Measurements from ENCODE around the gene OBP2A. TPM values are rescaled to one million over a fixed set of nuclear protein-coding genes. Genes with fewer than 3 reads are reported as not detected.

The OBP2A gene
- total and polyA plus RNA-seq, 12 donors, result not detected

GRCh38 chr9:135500525-135501260 lies 45.2 kb upstream of the OBP2A start, which contains the start of gene MRPS2:
TSS of gene MRPS2 (plus strand) at chr9:135500682. CDS start at chr9:135500711, 29 bp downstream.
- Histone ChIP-seq H3K9me3 (replicated peaks in 1 of 3) (no peaks in the 10 kb centered on the region), H3K4me3 (peak within 1 kb of the TSS; percentile 67 to 91 (median 88)), H3K36me3 (replicated peaks in 1 of 2) (peaks cover 0 to 26% of the 10 kb centered on the region in 2 donors), H3K4me1 (replicated peaks in 1 of 2) (peaks cover 18% of the 10 kb centered on the region in 2 donors), H3K27me3 (no peaks in the 10 kb centered on the region), H3K27ac (peak within 1 kb of the TSS in 4 of 5 donors; percentile 54 to 87 (median 72))
- intact Hi-C loops (cut with DNase I), result no loop called here
- 0 to 1% (median 1%) methylated on average over 32 to 92 of the region's 92 CpGs; no CpG with 5 or more reads in 1 of the 4 donors for WGBS, 4 donors
- peak; percentile 87 to 90 (median 89) for DNase-seq
- TF ChIP-seq POLR2A (IDR thresholded peaks at IDR 0.05), result peak in 1 of 2 donors; percentile 54
- TF ChIP-seq CTCF (IDR thresholded peaks at IDR 0.05), result peak; percentile 59 to 91 (median 81)

- H3K4me3 ChIP-seq, result peak overlapping the region; percentile 67 to 91 (median 88)
- H3K27me3 ChIP-seq, result no peaks in the 10 kb centered on the region
- 39 to 45% (median 43%) methylated on average over 23 to 38 of the region's 38 CpGs for WGBS, 4 donors
- no peaks in the 10 kb centered on the region for H3K9me3 ChIP-seq (replicated peaks in 1 of 3)
- DNase-seq, result peak in 2 of 7 donors; percentile 15 to 77
- peak overlapping the region in 3 of 5 donors; percentile 61 to 87 (median 82) for H3K27ac ChIP-seq
- intact Hi-C loops (cut with DNase I), result no loop called here
- no peak for TF ChIP-seq CTCF (IDR thresholded peaks at IDR 0.05)
- TF ChIP-seq POLR2A (IDR thresholded peaks at IDR 0.05), result no peak
- H3K36me3 ChIP-seq (replicated peaks in 1 of 2), result peaks cover 0 to 26% of the 10 kb centered on the region in 2 donors
- H3K4me1 ChIP-seq (replicated peaks in 1 of 2), result peaks cover 18% of the 10 kb centered on the region in 2 donors
These were observed 44.4 kb upstream of the OBP2A start for GRCh38 chr9:135501261-135502167.

GRCh38 chr9:135502168-135502872 lies 43.6 kb upstream of the OBP2A start:
- Histone ChIP-seq H3K36me3 (replicated peaks in 1 of 2) (peaks cover 0 to 26% of the 10 kb centered on the region in 2 donors), H3K27me3 (no peaks in the 10 kb centered on the region), H3K4me1 (replicated peaks in 1 of 2) (peaks cover 18% of the 10 kb centered on the region in 2 donors), H3K27ac (no peak overlapping the region), H3K9me3 (replicated peaks in 1 of 3) (no peaks in the 10 kb centered on the region), H3K4me3 (no peak overlapping the region)
- 84 to 89% (median 87%) methylated on average over 15 of the region's 15 CpGs for WGBS, 4 donors
- TF ChIP-seq POLR2A (IDR thresholded peaks at IDR 0.05), result no peak
- no peak for TF ChIP-seq CTCF (IDR thresholded peaks at IDR 0.05)
- intact Hi-C loops (cut with DNase I), result no loop called here
- DNase-seq, result peak in 2 of 7 donors; percentile 7 to 16

Measured in adrenal gland (tissue), 12 donors.